ENCODE results near the gene MYO18B.

- TF ChIP-seq POLR2AphosphoS5 (IDR thresholded peaks at IDR 0.05; ENCODE audit: low read depth, low read length), result no peak
- no peak for TF ChIP-seq POLR2A (IDR thresholded peaks at IDR 0.05; ENCODE audit: low read depth, low read length)
- TF ChIP-seq TAF1 (IDR thresholded peaks at IDR 0.05; ENCODE audit: low read depth, low read length), result no peak
- no peak for TF ChIP-seq PAX5 (IDR thresholded peaks at IDR 0.05; ENCODE audit: insufficient read depth, low read length, severe bottlenecking)
- TF ChIP-seq POU2F2 (IDR thresholded peaks at IDR 0.05; ENCODE audit: low read depth, low read length), result no peak
These were observed 45.2 kb upstream of the MYO18B start for GRCh38 chr22:25696763-25697162.
